SIG-M5 (cell line): Measurements from ENCODE around the gene RCAN2.

Source experiments
- DNase-seq: peaks from one replicate; lab custom pipeline; 2025; lab: John Stamatoyannopoulos, UW

The RCAN2 gene

DNA sequence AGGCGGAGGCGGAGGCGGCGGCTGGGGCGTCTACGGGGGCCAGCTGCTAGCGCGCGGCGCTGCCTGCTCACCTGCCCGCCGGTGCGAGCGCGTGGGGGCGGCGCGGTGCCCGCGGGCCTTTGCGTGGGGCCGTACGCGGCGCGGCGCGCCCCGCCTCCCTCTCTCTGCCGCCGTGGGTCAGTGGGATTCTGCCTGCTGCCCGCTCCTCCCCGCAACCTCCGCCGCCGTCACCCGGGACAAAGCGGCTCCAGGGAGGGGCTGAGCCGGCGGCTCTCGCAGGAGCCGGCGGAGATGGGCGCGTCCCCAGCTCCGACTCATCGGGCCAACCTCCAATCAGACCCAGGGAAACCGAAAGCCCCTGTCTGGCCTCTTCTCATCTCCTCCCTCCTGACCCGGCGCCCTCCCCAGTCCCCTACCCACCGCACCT is at the start of gene RCAN2:
RCAN2 (minus strand) TSS at position 249 of the 427 bp plus-strand sequence.
- no peak for DNase-seq

DNA sequence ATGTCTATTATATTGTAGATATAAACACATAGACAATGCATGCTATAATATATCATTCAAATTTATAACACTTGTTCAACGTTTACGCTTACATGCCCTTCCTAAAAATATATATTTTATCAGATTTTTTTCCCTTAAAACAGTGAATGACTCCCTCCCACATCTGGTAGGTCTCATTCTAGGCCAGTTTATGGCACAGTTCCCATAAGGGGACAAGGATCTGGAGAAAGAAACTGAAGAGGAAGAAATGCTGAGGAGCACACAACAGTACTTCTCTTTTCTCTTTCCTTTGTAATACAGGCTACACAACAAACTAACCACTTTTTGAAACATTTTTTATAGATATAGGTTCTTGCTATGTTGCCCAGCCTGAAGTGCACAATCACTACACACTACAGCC is 48.6 kb upstream of the RCAN2 start:
- DNase-seq, result no peak

- no peak for DNase-seq
Observed at GRCh38 chr6:46538800-46539480, 47.7 kb upstream of the RCAN2 start.

- DNase-seq, result no peak
Observed at GRCh38 chr6:46530896-46531295, 39.6 kb upstream of the RCAN2 start.

DNA sequence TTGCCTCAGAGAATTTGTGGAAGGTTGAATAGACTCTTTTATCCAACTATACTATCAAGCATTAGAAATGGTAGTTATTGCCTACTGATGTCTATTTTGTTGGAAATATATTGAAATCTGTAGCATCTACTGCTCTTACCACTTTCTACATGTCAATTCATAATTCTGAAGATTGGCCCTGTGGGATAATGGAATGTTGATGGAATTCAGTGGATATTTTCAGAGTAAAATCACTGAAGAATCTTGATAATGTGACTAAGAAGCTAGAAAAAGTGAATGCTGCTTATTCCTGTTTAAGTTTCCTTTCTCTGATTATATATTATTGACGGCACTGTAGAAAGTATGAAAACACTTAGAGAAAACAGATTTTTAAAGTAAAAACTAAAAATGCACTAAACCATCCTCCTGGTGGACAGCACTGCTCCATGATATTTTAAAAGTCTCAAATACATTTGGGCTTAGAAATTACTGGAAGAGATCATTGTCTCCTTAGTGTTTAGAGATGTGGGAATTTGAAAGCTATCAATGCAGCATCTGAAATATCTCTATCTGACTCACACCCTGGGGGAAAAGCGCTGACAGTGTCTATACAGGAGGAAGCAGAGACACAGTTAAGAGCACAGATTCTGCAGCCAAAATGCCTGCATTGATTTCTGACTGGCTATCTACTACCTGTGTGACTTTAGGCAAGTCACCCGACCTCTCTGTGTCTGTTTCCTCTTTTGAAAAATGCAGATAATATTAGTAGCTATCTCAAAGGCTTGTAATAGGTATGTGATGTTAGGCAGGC is 37.9 kb upstream of the RCAN2 start:
- DNase-seq, result no peak

- no peak for DNase-seq
Observed at GRCh38 chr6:46526607-46527006, 35.4 kb upstream of the RCAN2 start.

GRCh38 chr6:46525583-46525982 is 34.3 kb upstream of the RCAN2 start:
- DNase-seq, result no peak

DNA sequence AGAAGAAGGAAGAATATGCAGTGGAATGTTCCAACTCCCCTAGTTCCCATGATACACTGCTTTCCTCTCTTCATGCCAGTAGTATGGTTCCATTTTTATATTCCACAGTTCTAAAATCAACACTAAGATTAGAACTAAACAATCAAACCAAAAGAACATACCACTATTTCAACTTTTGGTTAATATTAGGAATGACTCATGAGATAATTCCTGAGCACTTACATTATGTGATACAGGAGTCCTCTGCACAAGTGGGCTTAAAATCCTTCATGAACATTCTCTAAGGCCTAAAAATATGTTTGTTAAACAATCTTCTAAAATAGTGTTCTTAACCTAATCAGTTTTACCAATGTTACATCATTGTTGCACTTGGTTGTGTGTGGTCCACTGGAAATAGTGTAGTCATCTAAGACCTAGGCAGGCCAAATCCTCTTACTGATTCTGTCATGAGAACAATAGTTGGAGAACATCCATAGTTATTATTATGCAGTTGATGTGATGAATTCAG is 30.3 kb upstream of the RCAN2 start:
- no peak for DNase-seq

GRCh38 chr6:46517202-46517601 is 26.0 kb upstream of the RCAN2 start:
- DNase-seq, result no peak

- DNase-seq, result no peak
Observed at GRCh38 chr6:46513533-46513932, 22.3 kb upstream of the RCAN2 start.

- DNase-seq, result no peak
Observed at GRCh38 chr6:46511320-46511719, 20.1 kb upstream of the RCAN2 start.

- no peak for DNase-seq
Observed at GRCh38 chr6:46510651-46511050, 19.4 kb upstream of the RCAN2 start.

- no peak for DNase-seq
Observed at GRCh38 chr6:46509981-46510510, 18.8 kb upstream of the RCAN2 start.

DNA sequence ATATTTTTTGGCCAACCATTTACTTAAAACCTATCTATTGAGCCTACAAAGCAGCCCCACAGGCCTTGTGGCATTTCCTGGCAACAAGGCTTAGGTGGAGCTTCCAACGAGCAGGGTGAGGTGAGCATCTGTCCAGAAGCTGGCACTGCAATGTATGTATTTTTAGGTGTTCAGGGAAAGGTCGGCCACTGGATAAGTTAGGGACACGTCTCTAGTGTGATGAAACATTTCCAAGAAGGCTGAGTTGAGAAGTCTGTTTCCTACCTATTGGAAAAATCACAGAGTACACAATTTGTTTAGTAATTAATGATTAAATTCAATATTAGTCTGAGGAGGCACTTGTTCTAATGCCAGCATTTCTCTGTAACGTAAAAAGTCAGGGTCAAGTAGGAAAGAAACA is 17.8 kb upstream of the RCAN2 start:
- DNase-seq, result no peak

- DNase-seq, result no peak
Observed at GRCh38 chr6:46507426-46507825, 16.2 kb upstream of the RCAN2 start.

DNA sequence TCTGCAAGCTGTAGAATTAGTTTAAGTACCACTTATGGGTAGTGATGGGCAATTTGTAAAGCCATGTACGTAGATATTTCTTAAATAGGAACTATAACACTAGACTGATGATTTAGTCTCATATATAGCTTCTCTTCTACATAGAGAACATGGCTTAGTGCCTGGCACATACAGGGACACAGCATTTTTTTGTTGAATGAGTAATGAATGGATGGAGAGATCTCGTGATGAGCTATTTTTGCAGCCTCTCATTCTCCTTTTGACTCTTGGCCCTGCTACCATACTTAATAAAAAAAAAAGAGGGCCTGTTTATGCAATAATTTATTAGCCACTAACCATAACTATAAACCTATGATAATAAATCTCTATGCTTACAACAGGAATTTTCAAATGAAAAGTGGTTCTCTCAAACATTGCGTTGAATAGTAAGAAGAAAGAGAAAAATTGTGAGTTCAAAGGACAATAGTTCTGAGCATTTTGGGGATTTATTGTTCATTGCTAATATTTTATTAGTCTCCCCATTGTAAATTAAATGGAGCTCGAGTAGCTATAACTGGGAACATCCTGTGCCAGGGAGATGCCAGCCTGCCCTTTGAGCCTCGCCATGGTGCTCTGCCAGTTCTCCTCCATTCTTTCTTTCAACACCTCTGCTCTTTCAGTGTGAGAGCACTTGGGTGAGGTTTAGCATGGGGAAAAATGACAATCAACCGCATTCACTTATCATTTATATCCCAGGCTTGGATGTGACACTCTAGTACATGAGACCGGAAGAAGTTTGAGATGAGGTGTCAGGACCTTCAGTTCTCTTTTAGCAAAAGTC is 14.7 kb upstream of the RCAN2 start:
- DNase-seq, result no peak

GRCh38 chr6:46504242-46504641 is 13.0 kb upstream of the RCAN2 start:
- no peak for DNase-seq

GRCh38 chr6:46502486-46503119 is 11.4 kb upstream of the RCAN2 start:
- DNase-seq, result no peak

DNA sequence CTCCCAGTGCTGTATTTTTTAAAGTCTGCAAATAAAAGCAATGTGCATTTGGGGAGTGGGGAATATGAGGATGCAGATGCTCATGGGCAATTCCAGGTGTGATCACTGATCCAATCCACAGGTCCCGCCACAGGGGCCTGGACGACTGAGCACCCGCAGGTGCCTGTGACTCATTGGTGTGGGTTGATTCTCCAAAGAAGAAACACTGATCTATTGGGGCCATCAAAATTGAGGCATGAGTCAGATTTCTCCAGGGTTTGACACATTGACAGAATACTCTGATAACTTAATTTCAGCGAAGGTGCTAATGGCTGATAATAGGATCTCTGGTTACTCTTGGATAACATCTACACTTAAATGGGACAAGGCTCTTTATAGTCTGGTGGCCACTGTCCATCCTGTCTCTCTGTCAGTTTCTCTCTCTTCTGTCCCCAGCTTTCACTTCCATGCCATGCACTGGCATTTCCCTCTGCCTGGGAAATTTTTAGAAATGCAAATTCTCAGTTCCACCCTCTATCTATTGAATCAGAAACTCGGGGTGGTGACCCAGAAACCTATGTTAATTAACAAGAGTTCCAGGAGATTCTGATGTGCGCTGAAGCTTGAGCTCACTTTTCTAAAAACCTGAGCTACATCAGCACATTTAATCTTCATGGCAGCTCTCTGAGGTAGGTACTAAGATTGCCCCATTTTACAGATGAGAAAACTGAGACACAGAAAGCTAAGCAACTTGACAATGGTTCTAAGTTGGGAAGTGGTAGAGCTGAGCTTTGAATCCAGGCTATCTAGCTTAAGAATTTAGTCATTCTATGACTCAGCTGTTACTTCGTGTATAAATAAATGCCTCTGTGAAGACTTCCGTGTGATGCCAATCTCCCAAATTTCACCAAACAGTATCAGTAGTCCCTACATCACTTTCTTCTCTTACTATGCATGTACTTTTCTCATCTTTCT is 10.2 kb upstream of the RCAN2 start:
- no peak for DNase-seq

DNA sequence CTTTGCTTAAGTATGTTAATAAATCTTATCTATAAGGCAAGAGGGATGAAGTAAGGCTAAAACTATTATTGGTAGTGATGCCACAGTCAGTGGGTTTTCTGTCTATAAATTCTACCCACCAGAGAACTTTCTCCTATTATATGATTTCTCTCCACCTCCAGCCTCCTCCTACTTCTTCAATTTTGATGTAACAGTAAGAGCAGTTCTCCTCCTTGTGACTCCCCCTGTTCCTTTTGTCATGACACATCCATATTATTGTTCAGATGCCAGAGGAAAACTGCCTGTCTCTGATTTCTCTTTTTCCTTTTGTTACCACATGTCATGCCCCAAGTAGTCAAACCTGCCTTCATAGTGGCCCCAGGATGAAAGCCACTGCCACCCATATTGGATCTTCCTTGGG is 9.1 kb upstream of the RCAN2 start:
- DNase-seq, result no peak
